Activated CD4-positive, alpha-beta T cell treated with anti-CD3 and anti-CD28 coated beads, Interleukin-2, amount 50 U/mL, for 1 hour (primary cell): ENCODE measurements around the gene GAGE12D.
"Not testable (repeated sequence)": the region's sequence is repeated elsewhere in the genome, so short reads cannot be mapped to it uniquely, and the experiment has no call there.

Experiments
- DNase-seq: peaks from one replicate; pipeline ENCODE4 v3.0.0-alpha.2; 2020

GAGE12D gene, protein sequence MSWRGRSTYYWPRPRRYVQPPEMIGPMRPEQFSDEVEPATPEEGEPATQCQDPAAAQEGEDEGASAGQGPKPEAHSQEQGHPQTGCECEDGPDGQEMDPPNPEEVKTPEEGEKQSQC

DNA sequence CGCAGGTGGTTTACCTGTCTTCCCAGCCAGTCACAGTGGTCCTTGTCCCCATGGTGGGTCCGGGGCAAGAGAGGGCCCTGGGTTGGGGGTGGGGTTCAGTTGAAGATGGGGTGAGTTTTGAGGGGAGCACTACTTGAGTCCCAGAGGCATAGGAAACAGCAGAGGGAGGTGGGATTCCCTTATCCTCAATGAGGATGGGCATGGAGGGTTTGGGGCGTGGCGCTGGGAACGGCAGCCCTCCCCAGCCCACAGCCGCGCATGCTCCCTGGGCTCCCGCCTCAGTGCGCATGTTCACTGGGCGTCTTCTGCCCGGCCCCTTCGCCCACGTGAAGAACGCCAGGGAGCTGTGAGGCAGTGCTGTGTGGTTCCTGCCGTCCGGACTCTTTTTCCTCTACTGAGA lies at the start of gene GAGE12D:
GAGE12D (plus strand) TSS at position 301 of the 400 bp plus-strand sequence. CDS start 1,155 bp downstream, outside the sequence.
- DNase-seq = not testable (repeated sequence)

DNA sequence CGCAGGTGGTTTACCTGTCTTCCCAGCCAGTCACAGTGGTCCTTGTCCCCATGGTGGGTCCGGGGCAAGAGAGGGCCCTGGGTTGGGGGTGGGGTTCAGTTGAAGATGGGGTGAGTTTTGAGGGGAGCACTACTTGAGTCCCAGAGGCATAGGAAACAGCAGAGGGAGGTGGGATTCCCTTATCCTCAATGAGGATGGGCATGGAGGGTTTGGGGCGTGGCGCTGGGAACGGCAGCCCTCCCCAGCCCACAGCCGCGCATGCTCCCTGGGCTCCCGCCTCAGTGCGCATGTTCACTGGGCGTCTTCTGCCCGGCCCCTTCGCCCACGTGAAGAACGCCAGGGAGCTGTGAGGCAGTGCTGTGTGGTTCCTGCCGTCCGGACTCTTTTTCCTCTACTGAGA lies 9.7 kb upstream of the GAGE12D start, which contains the start of gene GAGE12C:
GAGE12C (plus strand) TSS at position 301 of the 400 bp plus-strand sequence. CDS start 1,155 bp downstream, outside the sequence.
- DNase-seq = not testable (repeated sequence)

DNA sequence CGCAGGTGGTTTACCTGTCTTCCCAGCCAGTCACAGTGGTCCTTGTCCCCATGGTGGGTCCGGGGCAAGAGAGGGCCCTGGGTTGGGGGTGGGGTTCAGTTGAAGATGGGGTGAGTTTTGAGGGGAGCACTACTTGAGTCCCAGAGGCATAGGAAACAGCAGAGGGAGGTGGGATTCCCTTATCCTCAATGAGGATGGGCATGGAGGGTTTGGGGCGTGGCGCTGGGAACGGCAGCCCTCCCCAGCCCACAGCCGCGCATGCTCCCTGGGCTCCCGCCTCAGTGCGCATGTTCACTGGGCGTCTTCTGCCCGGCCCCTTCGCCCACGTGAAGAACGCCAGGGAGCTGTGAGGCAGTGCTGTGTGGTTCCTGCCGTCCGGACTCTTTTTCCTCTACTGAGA lies 9.5 kb downstream of the GAGE12D start, which contains the start of gene GAGE12E:
GAGE12E (plus strand) TSS at position 301 of the 400 bp plus-strand sequence. CDS start 1,155 bp downstream, outside the sequence.
- DNase-seq = not testable (repeated sequence)

DNA sequence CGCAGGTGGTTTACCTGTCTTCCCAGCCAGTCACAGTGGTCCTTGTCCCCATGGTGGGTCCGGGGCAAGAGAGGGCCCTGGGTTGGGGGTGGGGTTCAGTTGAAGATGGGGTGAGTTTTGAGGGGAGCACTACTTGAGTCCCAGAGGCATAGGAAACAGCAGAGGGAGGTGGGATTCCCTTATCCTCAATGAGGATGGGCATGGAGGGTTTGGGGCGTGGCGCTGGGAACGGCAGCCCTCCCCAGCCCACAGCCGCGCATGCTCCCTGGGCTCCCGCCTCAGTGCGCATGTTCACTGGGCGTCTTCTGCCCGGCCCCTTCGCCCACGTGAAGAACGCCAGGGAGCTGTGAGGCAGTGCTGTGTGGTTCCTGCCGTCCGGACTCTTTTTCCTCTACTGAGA lies 19.0 kb downstream of the GAGE12D start, which contains the start of gene GAGE12F:
GAGE12F (plus strand) TSS at position 301 of the 400 bp plus-strand sequence. CDS start 1,155 bp downstream, outside the sequence.
- DNase-seq = not testable (repeated sequence)

DNA sequence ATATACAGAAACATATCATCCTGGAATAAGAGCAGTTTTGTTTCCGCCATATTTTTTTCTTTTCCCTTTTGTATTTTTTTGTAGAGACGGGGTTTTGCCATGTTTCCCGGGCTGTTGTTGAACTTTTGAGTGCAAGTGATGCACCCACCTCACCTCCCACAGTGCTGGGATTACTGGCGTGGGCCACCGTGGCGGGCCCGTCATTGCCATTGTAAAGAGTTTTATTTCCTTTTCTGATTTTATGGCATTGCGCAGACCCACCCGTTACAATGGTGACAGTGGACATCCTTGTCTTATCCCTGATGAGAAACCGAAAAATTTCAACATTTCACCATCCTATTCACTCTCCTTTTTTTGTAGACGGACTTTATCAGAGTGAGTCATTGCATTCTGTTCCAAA lies 27.2 kb downstream of the GAGE12D start:
- DNase-seq = not testable (repeated sequence)

DNA sequence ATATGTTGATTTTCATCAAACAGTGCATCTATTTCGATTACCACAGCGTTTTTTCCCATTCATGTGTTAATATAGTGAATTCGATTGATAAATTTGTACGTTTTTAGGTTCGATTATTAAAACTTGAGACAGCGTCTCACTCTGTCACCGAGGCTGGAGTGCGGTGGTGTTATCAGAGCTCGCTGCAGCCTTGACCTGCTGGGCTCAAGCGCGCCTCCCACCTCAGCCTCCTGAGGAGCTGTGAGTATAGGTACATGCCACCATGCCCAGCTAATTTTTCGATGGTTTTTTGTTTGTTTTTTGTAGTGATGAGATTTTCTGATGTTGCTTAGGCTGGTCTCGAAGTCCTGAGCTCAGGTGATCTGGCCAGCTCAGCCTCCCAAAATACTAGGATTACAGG lies 27.6 kb downstream of the GAGE12D start:
- not testable (repeated sequence) for DNase-seq

DNA sequence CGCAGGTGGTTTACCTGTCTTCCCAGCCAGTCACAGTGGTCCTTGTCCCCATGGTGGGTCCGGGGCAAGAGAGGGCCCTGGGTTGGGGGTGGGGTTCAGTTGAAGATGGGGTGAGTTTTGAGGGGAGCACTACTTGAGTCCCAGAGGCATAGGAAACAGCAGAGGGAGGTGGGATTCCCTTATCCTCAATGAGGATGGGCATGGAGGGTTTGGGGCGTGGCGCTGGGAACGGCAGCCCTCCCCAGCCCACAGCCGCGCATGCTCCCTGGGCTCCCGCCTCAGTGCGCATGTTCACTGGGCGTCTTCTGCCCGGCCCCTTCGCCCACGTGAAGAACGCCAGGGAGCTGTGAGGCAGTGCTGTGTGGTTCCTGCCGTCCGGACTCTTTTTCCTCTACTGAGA lies 28.6 kb downstream of the GAGE12D start, which contains the start of gene GAGE12G:
GAGE12G (plus strand) TSS at position 301 of the 400 bp plus-strand sequence. CDS start 1,155 bp downstream, outside the sequence.
- DNase-seq = not testable (repeated sequence)

DNA sequence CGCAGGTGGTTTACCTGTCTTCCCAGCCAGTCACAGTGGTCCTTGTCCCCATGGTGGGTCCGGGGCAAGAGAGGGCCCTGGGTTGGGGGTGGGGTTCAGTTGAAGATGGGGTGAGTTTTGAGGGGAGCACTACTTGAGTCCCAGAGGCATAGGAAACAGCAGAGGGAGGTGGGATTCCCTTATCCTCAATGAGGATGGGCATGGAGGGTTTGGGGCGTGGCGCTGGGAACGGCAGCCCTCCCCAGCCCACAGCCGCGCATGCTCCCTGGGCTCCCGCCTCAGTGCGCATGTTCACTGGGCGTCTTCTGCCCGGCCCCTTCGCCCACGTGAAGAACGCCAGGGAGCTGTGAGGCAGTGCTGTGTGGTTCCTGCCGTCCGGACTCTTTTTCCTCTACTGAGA lies 38.1 kb downstream of the GAGE12D start, which contains the start of gene GAGE12H:
GAGE12H (plus strand) TSS at position 301 of the 400 bp plus-strand sequence. CDS start 1,155 bp downstream, outside the sequence.
- not testable (repeated sequence) for DNase-seq

DNA sequence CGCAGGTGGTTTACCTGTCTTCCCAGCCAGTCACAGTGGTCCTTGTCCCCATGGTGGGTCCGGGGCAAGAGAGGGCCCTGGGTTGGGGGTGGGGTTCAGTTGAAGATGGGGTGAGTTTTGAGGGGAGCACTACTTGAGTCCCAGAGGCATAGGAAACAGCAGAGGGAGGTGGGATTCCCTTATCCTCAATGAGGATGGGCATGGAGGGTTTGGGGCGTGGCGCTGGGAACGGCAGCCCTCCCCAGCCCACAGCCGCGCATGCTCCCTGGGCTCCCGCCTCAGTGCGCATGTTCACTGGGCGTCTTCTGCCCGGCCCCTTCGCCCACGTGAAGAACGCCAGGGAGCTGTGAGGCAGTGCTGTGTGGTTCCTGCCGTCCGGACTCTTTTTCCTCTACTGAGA lies 47.7 kb downstream of the GAGE12D start, which contains the start of gene GAGE2A:
GAGE2A (plus strand) TSS at position 301 of the 400 bp plus-strand sequence. CDS start 1,155 bp downstream, outside the sequence.
- not testable (repeated sequence) for DNase-seq

DNA sequence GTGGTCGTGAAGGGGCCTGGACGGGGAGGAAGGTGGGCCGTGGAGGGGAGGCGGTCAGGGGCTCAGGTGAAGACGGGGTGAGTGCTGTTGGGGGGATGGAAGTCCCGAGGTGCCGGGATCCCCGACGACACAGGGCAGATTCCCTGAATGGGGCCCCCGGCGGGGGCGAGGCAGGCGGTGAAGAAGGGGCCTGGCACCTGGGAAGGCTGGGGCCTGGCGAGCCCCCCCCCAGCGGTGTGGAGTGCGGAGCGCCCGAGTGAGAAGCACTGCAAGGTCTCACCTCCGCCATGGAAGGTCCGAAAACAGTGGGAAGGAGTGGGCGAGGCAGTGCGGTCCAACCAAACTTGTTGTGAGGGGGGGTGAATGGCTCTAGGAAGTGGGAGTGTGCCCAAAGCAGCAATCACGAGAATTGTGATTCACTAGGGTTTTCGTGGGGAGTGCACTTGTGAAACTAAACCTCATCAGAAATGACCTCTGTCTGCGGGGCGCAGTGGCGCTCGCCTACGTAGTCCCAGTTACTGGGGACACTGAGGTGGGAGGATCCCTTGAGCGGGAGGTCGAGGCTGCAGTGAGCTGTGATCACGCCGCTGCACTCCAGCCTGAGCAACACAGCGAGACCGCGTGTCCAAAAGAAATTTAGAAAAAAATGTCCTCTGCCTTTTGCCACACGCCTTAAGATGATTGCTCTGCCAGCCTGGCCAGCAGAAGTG lies 48.4 kb downstream of the GAGE12D start:
- not testable (repeated sequence) for DNase-seq

DNA sequence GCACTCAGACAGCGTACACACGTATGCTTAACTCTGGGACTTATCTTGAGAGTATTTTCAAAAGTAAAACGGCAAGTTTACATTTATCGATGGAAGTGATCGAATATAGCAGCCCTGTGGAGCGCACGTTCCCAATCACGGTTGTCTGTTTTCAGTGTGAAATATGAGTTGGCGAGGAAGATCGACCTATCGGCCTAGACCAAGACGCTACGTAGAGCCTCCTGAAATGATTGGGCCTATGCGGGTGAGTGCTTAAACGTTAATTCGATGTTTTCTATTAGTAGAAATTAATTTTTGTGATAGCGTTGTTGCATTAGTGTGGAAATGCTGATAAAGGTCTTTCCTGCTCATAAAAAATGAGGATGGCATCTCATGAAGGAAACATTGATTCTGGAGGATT lies 49.0 kb downstream of the GAGE12D start:
- not testable (repeated sequence) for DNase-seq
